SK-N-SH treated with all-trans-retinoic acid at 6 μM for 48 hours (cell line): ENCODE measurements around the gene CTNND2.

Source experiments
- ATAC-seq: fragments of 200-7000 bp; cut with Tn5 transposase; 3 replicates; pipeline ENCODE4 v1.9.1; 2020; ENCODE audit warnings: mild to moderate bottlenecking, moderate library complexity
- ARNTL ChIP-seq: fragments of 450-650 bp; formaldehyde crosslinking; IDR thresholded peaks from 2 replicates; pipeline ENCODE4 v1.5.0; 2020; ENCODE audit warnings: low read depth, mild to moderate bottlenecking, moderate library complexity, borderline replicate concordance
- BACH2 ChIP-seq: fragments of 250-450 bp; sonication (Bioruptor Pico); IDR thresholded peaks from 2 replicates; pipeline ENCODE4 v1.9.0; 2021; ENCODE audit warnings: mild to moderate bottlenecking, borderline replicate concordance
- ESRRG ChIP-seq: fragments of 250-450 bp; sonication (Bioruptor Pico); IDR thresholded peaks from 2 replicates; pipeline ENCODE4 v1.6.1; 2021; ENCODE audit warnings: mild to moderate bottlenecking
- GLIS3 ChIP-seq: fragments of 250-450 bp; sonication (Bioruptor Pico); IDR thresholded peaks from 2 replicates; pipeline ENCODE4 v1.5.0; 2020; ENCODE audit warnings: mild to moderate bottlenecking, moderate library complexity
- ISL1 ChIP-seq: fragments of 250-450 bp; sonication (Bioruptor Pico); IDR thresholded peaks from 2 replicates; pipeline ENCODE4 v2.1.2; 2022; ENCODE audit warnings: mild to moderate bottlenecking, moderate library complexity
- PPARA ChIP-seq: fragments of 250-450 bp; sonication (Bioruptor Pico); IDR thresholded peaks from 2 replicates; pipeline ENCODE4 v1.5.0; 2020; ENCODE audit warnings: mild to moderate bottlenecking, borderline replicate concordance
- SNAI2 ChIP-seq: fragments of 250-450 bp; sonication (Bioruptor Pico); IDR thresholded peaks from 2 replicates; pipeline ENCODE4 v1.5.0; 2020; ENCODE audit warnings: mild to moderate bottlenecking, moderate library complexity
- TCF4 ChIP-seq: fragments of 250-450 bp; sonication (Bioruptor Pico); IDR thresholded peaks from 2 replicates; pipeline ENCODE4 v1.8.0; 2021; ENCODE audit warnings: mild to moderate bottlenecking, moderate library complexity, borderline replicate concordance
- TOX ChIP-seq: fragments of 250-450 bp; sonication (Bioruptor Pico); IDR thresholded peaks from 2 replicates; pipeline ENCODE4 v1.8.0; 2021; ENCODE audit warnings: mild to moderate bottlenecking, moderate library complexity, borderline replicate concordance
- ZC3H10 ChIP-seq: fragments of 250-450 bp; sonication (Bioruptor Pico); IDR thresholded peaks from 2 replicates; pipeline ENCODE4 v1.5.1; 2021; ENCODE audit warnings: mild to moderate bottlenecking, moderate library complexity
- ZFP3 ChIP-seq: fragments of 250-450 bp; sonication (Bioruptor Pico); IDR thresholded peaks from 2 replicates; pipeline ENCODE4 v1.5.0; 2020; ENCODE audit warnings: mild to moderate bottlenecking, moderate library complexity
- ZFP30 ChIP-seq: fragments of 450-650 bp; formaldehyde crosslinking; IDR thresholded peaks from 2 replicates; pipeline ENCODE4 v1.5.0; 2022; ENCODE audit warnings: mild to moderate bottlenecking, moderate library complexity
- ZNF565 ChIP-seq: fragments of 450-650 bp; formaldehyde crosslinking; conservative IDR thresholded peaks from 2 replicates; pipeline ENCODE4 v1.5.0; 2020; ENCODE audit warnings: low read depth, mild to moderate bottlenecking, moderate library complexity
- ZNF8 ChIP-seq: fragments of 450-650 bp; formaldehyde crosslinking; IDR thresholded peaks from 2 replicates; pipeline ENCODE4 v1.5.0; 2020; ENCODE audit warnings: mild to moderate bottlenecking, moderate library complexity
- TF ChIP-seq, protein P1 (sequence below): fragments of 250-450 bp; sonication (Bioruptor Pico); IDR thresholded peaks from 2 replicates; pipeline ENCODE4 v1.8.0; 2021; ENCODE audit warnings: low read depth, mild to moderate bottlenecking, moderate library complexity, borderline replicate concordance
- TF ChIP-seq, protein P2 (sequence below): fragments of 250-450 bp; sonication (Bioruptor Pico); IDR thresholded peaks from 2 replicates; pipeline ENCODE4 v1.8.0; 2020; ENCODE audit warnings: mild to moderate bottlenecking, moderate library complexity, borderline replicate concordance
- TF ChIP-seq, protein P3 (sequence below): fragments of 250-450 bp; sonication (Bioruptor Pico); IDR thresholded peaks from 2 replicates; pipeline ENCODE4 v1.5.1; 2021; ENCODE audit warnings: mild to moderate bottlenecking, moderate library complexity
- TF ChIP-seq, protein P4 (sequence below): fragments of 250-450 bp; sonication (Bioruptor Pico); IDR thresholded peaks from 2 replicates; pipeline ENCODE4 v1.5.1; 2020; ENCODE audit warnings: low read depth, mild to moderate bottlenecking, moderate library complexity
- TF ChIP-seq, protein P5 (sequence below): fragments of 250-450 bp; sonication (Bioruptor Pico); IDR thresholded peaks from 2 replicates; pipeline ENCODE4 v1.5.0; 2020; ENCODE audit warnings: mild to moderate bottlenecking, moderate library complexity

Gene CTNND2

DNA sequence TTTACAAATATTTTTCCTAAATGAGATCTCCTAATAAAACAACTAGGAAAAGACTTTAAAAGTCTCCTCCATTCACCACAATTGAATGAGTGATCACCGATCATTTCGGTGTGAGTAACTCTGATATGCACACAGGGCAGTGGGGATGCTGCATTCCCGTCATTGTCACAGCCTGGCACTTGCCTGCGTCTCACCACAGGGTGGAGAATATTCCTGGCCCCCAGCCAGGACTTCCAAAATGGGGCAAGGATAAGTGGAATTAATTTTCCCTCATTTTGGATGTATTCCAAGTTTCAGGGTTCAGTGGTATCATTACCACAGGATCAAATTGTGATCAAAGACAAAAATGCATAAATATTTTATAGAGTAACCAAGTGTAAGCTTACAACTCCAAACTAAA is 107.1 kb downstream of the CTNND2 start:
- TF ChIP-seq ISL1 (CRISPR knock-in tag) (no peak), ZFP3 (no peak), ZFP30 (CRISPR knock-in tag) (no peak), TOX (CRISPR knock-in tag) (no peak), ZNF565 (CRISPR knock-in tag) (no peak), ZNF8 (CRISPR knock-in tag) (no peak), GLIS3 (CRISPR knock-in tag) (no peak), ESRRG (CRISPR knock-in tag) (no peak), PPARA (CRISPR knock-in tag) (no peak), TCF4 (CRISPR knock-in tag) (no peak)
- TF ChIP-seq, protein P1, sequence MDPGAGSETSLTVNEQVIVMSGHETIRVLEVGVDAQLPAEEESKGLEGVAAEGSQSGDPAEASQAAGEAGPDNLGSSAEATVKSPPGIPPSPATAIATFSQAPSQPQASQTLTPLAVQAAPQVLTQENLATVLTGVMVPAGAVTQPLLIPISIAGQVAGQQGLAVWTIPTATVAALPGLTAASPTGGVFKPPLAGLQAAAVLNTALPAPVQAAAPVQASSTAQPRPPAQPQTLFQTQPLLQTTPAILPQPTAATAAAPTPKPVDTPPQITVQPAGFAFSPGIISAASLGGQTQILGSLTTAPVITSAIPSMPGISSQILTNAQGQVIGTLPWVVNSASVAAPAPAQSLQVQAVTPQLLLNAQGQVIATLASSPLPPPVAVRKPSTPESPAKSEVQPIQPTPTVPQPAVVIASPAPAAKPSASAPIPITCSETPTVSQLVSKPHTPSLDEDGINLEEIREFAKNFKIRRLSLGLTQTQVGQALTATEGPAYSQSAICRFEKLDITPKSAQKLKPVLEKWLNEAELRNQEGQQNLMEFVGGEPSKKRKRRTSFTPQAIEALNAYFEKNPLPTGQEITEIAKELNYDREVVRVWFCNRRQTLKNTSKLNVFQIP (CRISPR knock-in tag): no peak
- ATAC-seq: no peak

DNA sequence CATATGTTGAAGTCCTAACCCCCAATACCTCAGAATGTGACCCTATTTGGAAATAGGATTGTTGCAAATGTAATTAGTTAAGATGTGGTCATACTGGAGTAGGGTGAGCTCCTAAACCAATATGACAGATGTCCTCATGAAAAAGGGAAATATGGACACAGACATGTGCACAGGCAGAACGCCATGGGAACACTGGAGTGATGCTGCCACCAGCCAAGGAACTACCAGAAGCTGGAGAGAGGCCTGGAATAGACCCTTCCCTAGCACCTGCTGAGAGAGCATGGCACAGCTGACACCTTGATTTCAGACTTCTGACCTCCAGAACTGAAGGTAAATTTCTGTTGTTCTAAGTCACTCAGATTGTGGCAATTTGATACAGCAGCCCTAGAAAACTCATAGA is 110.8 kb downstream of the CTNND2 start:
- TF ChIP-seq, protein P2, sequence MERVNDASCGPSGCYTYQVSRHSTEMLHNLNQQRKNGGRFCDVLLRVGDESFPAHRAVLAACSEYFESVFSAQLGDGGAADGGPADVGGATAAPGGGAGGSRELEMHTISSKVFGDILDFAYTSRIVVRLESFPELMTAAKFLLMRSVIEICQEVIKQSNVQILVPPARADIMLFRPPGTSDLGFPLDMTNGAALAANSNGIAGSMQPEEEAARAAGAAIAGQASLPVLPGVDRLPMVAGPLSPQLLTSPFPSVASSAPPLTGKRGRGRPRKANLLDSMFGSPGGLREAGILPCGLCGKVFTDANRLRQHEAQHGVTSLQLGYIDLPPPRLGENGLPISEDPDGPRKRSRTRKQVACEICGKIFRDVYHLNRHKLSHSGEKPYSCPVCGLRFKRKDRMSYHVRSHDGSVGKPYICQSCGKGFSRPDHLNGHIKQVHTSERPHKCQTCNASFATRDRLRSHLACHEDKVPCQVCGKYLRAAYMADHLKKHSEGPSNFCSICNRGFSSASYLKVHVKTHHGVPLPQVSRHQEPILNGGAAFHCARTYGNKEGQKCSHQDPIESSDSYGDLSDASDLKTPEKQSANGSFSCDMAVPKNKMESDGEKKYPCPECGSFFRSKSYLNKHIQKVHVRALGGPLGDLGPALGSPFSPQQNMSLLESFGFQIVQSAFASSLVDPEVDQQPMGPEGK (CRISPR knock-in tag): no peak
- TF ChIP-seq, protein P3, sequence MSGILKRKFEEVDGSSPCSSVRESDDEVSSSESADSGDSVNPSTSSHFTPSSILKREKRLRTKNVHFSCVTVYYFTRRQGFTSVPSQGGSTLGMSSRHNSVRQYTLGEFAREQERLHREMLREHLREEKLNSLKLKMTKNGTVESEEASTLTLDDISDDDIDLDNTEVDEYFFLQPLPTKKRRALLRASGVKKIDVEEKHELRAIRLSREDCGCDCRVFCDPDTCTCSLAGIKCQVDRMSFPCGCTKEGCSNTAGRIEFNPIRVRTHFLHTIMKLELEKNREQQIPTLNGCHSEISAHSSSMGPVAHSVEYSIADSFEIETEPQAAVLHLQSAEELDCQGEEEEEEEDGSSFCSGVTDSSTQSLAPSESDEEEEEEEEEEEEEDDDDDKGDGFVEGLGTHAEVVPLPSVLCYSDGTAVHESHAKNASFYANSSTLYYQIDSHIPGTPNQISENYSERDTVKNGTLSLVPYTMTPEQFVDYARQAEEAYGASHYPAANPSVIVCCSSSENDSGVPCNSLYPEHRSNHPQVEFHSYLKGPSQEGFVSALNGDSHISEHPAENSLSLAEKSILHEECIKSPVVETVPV: no peak
- TF ChIP-seq ZNF565 (CRISPR knock-in tag) (no peak), ISL1 (CRISPR knock-in tag) (no peak), ZFP3 (no peak), TCF4 (CRISPR knock-in tag) (no peak), ZFP30 (CRISPR knock-in tag) (no peak), SNAI2 (CRISPR knock-in tag) (no peak)
- no peak for ATAC-seq

DNA sequence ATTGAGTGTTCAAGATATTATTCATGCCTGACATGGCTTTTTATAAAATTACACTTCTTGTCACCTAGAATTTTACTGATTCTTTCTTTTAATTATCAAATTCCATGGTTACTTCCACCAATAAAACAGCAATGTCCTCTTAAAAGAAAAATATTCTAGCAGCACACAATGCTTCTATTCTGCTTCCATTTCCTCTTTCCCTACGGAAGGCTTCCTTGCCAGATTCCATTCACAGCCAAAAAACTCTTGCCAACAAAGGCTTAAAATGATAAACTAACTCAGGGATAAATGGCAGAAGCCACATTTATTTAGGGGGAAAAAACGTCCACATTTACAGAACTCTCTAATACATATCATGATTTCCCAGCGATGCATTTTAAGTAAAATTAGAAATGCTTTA is 111.6 kb downstream of the CTNND2 start:
- no peak for ATAC-seq
- TF ChIP-seq, protein P4, sequence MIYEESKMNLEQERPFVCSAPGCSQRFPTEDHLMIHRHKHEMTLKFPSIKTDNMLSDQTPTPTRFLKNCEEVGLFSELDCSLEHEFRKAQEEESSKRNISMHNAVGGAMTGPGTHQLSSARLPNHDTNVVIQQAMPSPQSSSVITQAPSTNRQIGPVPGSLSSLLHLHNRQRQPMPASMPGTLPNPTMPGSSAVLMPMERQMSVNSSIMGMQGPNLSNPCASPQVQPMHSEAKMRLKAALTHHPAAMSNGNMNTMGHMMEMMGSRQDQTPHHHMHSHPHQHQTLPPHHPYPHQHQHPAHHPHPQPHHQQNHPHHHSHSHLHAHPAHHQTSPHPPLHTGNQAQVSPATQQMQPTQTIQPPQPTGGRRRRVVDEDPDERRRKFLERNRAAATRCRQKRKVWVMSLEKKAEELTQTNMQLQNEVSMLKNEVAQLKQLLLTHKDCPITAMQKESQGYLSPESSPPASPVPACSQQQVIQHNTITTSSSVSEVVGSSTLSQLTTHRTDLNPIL (CRISPR knock-in tag): no peak
- TF ChIP-seq BACH2 (CRISPR knock-in tag): no peak
- no peak for TF ChIP-seq ESRRG (CRISPR knock-in tag)
- no peak for TF ChIP-seq ZNF565 (CRISPR knock-in tag)
- TF ChIP-seq, protein P1 (CRISPR knock-in tag): no peak
- TF ChIP-seq ZNF8 (CRISPR knock-in tag): no peak
- TF ChIP-seq, protein P2 (CRISPR knock-in tag): no peak
- TF ChIP-seq, protein P3: no peak
- TF ChIP-seq ARNTL (CRISPR knock-in tag): no peak
- TF ChIP-seq, protein P5, sequence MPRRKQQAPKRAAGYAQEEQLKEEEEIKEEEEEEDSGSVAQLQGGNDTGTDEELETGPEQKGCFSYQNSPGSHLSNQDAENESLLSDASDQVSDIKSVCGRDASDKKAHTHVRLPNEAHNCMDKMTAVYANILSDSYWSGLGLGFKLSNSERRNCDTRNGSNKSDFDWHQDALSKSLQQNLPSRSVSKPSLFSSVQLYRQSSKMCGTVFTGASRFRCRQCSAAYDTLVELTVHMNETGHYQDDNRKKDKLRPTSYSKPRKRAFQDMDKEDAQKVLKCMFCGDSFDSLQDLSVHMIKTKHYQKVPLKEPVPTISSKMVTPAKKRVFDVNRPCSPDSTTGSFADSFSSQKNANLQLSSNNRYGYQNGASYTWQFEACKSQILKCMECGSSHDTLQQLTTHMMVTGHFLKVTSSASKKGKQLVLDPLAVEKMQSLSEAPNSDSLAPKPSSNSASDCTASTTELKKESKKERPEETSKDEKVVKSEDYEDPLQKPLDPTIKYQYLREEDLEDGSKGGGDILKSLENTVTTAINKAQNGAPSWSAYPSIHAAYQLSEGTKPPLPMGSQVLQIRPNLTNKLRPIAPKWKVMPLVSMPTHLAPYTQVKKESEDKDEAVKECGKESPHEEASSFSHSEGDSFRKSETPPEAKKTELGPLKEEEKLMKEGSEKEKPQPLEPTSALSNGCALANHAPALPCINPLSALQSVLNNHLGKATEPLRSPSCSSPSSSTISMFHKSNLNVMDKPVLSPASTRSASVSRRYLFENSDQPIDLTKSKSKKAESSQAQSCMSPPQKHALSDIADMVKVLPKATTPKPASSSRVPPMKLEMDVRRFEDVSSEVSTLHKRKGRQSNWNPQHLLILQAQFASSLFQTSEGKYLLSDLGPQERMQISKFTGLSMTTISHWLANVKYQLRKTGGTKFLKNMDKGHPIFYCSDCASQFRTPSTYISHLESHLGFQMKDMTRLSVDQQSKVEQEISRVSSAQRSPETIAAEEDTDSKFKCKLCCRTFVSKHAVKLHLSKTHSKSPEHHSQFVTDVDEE (CRISPR knock-in tag): no peak
- TF ChIP-seq PPARA (CRISPR knock-in tag): no peak
- TF ChIP-seq GLIS3 (CRISPR knock-in tag): no peak
- TF ChIP-seq ZC3H10: no peak
